ENCODE data around the gene S100A9.

S100A9 gene

GRCh38 chr1:153390938-153391710, 33.5 kb downstream of the S100A9 start, which contains the start of gene S100A8:
S100A8 (minus strand) TSS chr1:153391073; CDS start chr1:153390535, 538 bp downstream.
- ATAC-seq = no peak
- TF ChIP-seq CSDC2 (CRISPR knock-in tag; IDR thresholded peaks at IDR 0.05) (no peak), CSRNP3 (CRISPR knock-in tag; IDR thresholded peaks at IDR 0.05) (no peak), ZNF8 (CRISPR knock-in tag; IDR thresholded peaks at IDR 0.05) (no peak), TCF4 (CRISPR knock-in tag; IDR thresholded peaks at IDR 0.05; ENCODE audit: borderline replicate concordance) (no peak), ZNF565 (CRISPR knock-in tag; conservative IDR thresholded peaks at IDR 0.05; ENCODE audit: low read depth) (no peak), SNAI2 (CRISPR knock-in tag; IDR thresholded peaks at IDR 0.05) (no peak), ZC3H10 (CRISPR knock-in tag; IDR thresholded peaks at IDR 0.05) (no peak), ZFP30 (CRISPR knock-in tag; IDR thresholded peaks at IDR 0.05) (no peak), TOX (CRISPR knock-in tag; IDR thresholded peaks at IDR 0.05; ENCODE audit: borderline replicate concordance) (no peak), CREB5 (CRISPR knock-in tag; IDR thresholded peaks at IDR 0.05; ENCODE audit: low read depth) (no peak), ESRRG (CRISPR knock-in tag; IDR thresholded peaks at IDR 0.05) (no peak), ISL1 (CRISPR knock-in tag; IDR thresholded peaks at IDR 0.05) (no peak), ARNTL (CRISPR knock-in tag; IDR thresholded peaks at IDR 0.05; ENCODE audit: borderline replicate concordance, low read depth) (no peak), BACH2 (CRISPR knock-in tag; IDR thresholded peaks at IDR 0.05; ENCODE audit: borderline replicate concordance) (no peak), ZFP3 (CRISPR knock-in tag; IDR thresholded peaks at IDR 0.05) (no peak), ZNF70 (CRISPR knock-in tag; IDR thresholded peaks at IDR 0.05) (no peak), POU6F1 (CRISPR knock-in tag; IDR thresholded peaks at IDR 0.05; ENCODE audit: borderline replicate concordance, low read depth) (no peak)

- TF ChIP-seq OSR1 (CRISPR knock-in tag; IDR thresholded peaks at IDR 0.05) (no peak), ARNTL (CRISPR knock-in tag; IDR thresholded peaks at IDR 0.05; ENCODE audit: borderline replicate concordance, low read depth) (no peak), PPARA (CRISPR knock-in tag; IDR thresholded peaks at IDR 0.05; ENCODE audit: borderline replicate concordance) (no peak), TSHZ2 (CRISPR knock-in tag; IDR thresholded peaks at IDR 0.05) (no peak), TOX (CRISPR knock-in tag; IDR thresholded peaks at IDR 0.05; ENCODE audit: borderline replicate concordance) (no peak), ZNF70 (CRISPR knock-in tag; IDR thresholded peaks at IDR 0.05) (no peak), ZNF8 (CRISPR knock-in tag; IDR thresholded peaks at IDR 0.05) (no peak), SNAI2 (CRISPR knock-in tag; IDR thresholded peaks at IDR 0.05) (no peak), BACH2 (CRISPR knock-in tag; IDR thresholded peaks at IDR 0.05; ENCODE audit: borderline replicate concordance) (no peak), PATZ1 (CRISPR knock-in tag; IDR thresholded peaks at IDR 0.05; ENCODE audit: borderline replicate concordance) (no peak), ZNF565 (CRISPR knock-in tag; conservative IDR thresholded peaks at IDR 0.05; ENCODE audit: low read depth) (no peak), GLIS3 (CRISPR knock-in tag; IDR thresholded peaks at IDR 0.05) (no peak), TCF4 (CRISPR knock-in tag; IDR thresholded peaks at IDR 0.05; ENCODE audit: borderline replicate concordance) (no peak)
Observed at GRCh38 chr1:153392258-153392657, 34.6 kb downstream of the S100A9 start.

More at GRCh38 chr1:153392258-153392657, 34.6 kb downstream of the S100A9 start:
- no peak for ATAC-seq

Measured in SK-N-SH treated with all-trans-retinoic acid at 6 μM for 48 hours (cell line).